ENCODE data around the gene SLC43A3. TPM values are rescaled to one million over a fixed set of nuclear protein-coding genes. Genes with fewer than 3 reads are reported as not detected.

SLC43A3 gene
- total and polyA plus RNA-seq, 7 donors, result 11.3 to 43.9 (median 25.2) TPM

GRCh38 chr11:57463671-57464538 is 37.0 kb upstream of the SLC43A3 start:
- Histone ChIP-seq H3K4me3 (no peak overlapping the region), H3K27me3 (peaks cover 22 to 42% (median 40%) of the 10 kb centered on the region in 3 donors), H3K4me1 (peaks cover 0 to 23% (median 22%) of the 10 kb centered on the region in 4 donors), H3K27ac (no peak overlapping the region), H3K36me3 (no peaks in the 10 kb centered on the region), H3K9me3 (no peaks in the 10 kb centered on the region)
- 77 to 78% methylated on average over 14 of the region's 14 CpGs for WGBS, 2 donors
- TF ChIP-seq CTCF (IDR thresholded peaks at IDR 0.05) (no peak), POLR2A (IDR thresholded peaks at IDR 0.05) (no peak), POLR2AphosphoS5 (IDR thresholded peaks at IDR 0.05) (no peak)
- no peak for DNase-seq
- intact Hi-C loops (cut with DNase I), result no loop called here

- TF ChIP-seq CTCF (IDR thresholded peaks at IDR 0.05) (no peak), POLR2AphosphoS5 (IDR thresholded peaks at IDR 0.05) (no peak), POLR2A (IDR thresholded peaks at IDR 0.05) (no peak), EP300 (IDR thresholded peaks at IDR 0.05) (no peak)
- Histone ChIP-seq H3K27me3 (peaks cover 34 to 55% (median 53%) of the 10 kb centered on the region in 3 donors), H3K36me3 (no peaks in the 10 kb centered on the region), H3K4me1 (peaks cover 0 to 36% (median 35%) of the 10 kb centered on the region in 4 donors), H3K27ac (no peak overlapping the region), H3K9me3 (no peaks in the 10 kb centered on the region), H3K4me3 (no peak overlapping the region)
- DNase-seq, result no peak
- 88 to 93% methylated on average over 3 of the region's 3 CpGs for WGBS, 2 donors
- intact Hi-C loops (cut with DNase I), result no loop called here
Observed at GRCh38 chr11:57462597-57462996, 35.7 kb upstream of the SLC43A3 start.

GRCh38 chr11:57461841-57462489 is 35.0 kb upstream of the SLC43A3 start:
- H3K4me3 ChIP-seq, result no peak overlapping the region
- no peaks in the 10 kb centered on the region for H3K9me3 ChIP-seq
- WGBS, 2 donors, result 63 to 71% methylated on average over 16 of the region's 16 CpGs
- no peak for TF ChIP-seq POLR2A (IDR thresholded peaks at IDR 0.05)
- no peak for TF ChIP-seq POLR2AphosphoS5 (IDR thresholded peaks at IDR 0.05)
- no peak for TF ChIP-seq EP300 (IDR thresholded peaks at IDR 0.05)
- no peak for TF ChIP-seq CTCF (IDR thresholded peaks at IDR 0.05)
- intact Hi-C loops (cut with DNase I), result no loop called here
- peaks cover 34 to 59% (median 57%) of the 10 kb centered on the region in 3 donors for H3K27me3 ChIP-seq
- H3K27ac ChIP-seq, result no peak overlapping the region
- H3K4me1 ChIP-seq, result peaks cover 0 to 42% (median 41%) of the 10 kb centered on the region in 4 donors
- no peaks in the 10 kb centered on the region for H3K36me3 ChIP-seq
- DNase-seq, result no peak

- intact Hi-C loops (cut with DNase I), result no loop called here
- peaks cover 34 to 68% (median 57%) of the 10 kb centered on the region in 3 donors for H3K27me3 ChIP-seq
- WGBS, 2 donors, result 5 to 7% methylated on average over 50 of the region's 50 CpGs
Observed at GRCh38 chr11:57460758-57461749, 34.1 kb upstream of the SLC43A3 start.

More at GRCh38 chr11:57460758-57461749, 34.1 kb upstream of the SLC43A3 start:
- TF ChIP-seq POLR2A (IDR thresholded peaks at IDR 0.05) (no peak), CTCF (IDR thresholded peaks at IDR 0.05) (no peak), EP300 (IDR thresholded peaks at IDR 0.05) (no peak), POLR2AphosphoS5 (IDR thresholded peaks at IDR 0.05) (no peak)
- H3K9me3 ChIP-seq, result no peaks in the 10 kb centered on the region
- H3K4me1 ChIP-seq, result peaks cover 0 to 45% (median 42%) of the 10 kb centered on the region in 4 donors
- no peak overlapping the region for H3K27ac ChIP-seq
- no peak for DNase-seq
- H3K36me3 ChIP-seq, result no peaks in the 10 kb centered on the region
- peak overlapping the region in 3 of 4 donors; percentile 22 to 45 (median 43) for H3K4me3 ChIP-seq
